ENCODE measurements around the gene RNPS1. TPM values are rescaled to one million over a fixed set of nuclear protein-coding genes. Genes with fewer than 3 reads are reported as not detected.

RNPS1 gene
- total RNA-seq, 4 donors from 2014 or later, result 127 to 158 (median 141) TPM

DNA sequence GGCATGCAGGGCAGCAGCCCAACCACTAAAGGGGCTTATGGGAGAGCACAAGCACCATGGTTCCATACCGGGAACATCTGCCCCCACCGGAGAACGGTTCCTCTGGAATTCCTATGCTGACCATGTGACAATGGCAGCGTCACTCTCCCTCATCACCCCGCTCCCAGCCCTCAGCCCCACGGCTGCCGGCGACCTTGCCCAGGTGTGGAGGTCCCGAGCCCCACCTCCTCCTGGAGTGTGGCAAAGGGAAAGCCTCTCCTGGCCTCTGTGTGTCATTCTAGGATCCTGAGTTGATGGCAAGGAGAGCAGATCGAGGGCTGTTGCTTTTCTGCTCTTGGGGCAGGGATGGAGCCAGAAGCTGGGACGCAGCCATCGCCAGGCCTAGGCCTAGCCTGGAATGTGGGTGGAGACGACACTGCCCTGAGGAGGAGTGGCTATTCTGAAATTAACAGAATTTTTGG is 17.8 kb upstream of the RNPS1 start:
- intact Hi-C loops (cut with DNase I), result no loop called here
- 86 to 95% methylated on average over 11 to 13 of the region's 13 CpGs for WGBS, 2 donors
- Histone ChIP-seq H3K4me1 (no peaks in the 10 kb centered on the region), H3K36me3 (peaks cover 25 to 66% of the 10 kb centered on the region in 2 donors), H3K27me3 (no peaks in the 10 kb centered on the region), H3K27ac (no peak overlapping the region), H3K4me3 (replicated peaks in 1 of 3) (no peak overlapping the region), H3K9me3 (no peaks in the 10 kb centered on the region)
- no peak for DNase-seq
- TF ChIP-seq POLR2A (IDR thresholded peaks at IDR 0.05), result no peak
- TF ChIP-seq, protein P1, sequence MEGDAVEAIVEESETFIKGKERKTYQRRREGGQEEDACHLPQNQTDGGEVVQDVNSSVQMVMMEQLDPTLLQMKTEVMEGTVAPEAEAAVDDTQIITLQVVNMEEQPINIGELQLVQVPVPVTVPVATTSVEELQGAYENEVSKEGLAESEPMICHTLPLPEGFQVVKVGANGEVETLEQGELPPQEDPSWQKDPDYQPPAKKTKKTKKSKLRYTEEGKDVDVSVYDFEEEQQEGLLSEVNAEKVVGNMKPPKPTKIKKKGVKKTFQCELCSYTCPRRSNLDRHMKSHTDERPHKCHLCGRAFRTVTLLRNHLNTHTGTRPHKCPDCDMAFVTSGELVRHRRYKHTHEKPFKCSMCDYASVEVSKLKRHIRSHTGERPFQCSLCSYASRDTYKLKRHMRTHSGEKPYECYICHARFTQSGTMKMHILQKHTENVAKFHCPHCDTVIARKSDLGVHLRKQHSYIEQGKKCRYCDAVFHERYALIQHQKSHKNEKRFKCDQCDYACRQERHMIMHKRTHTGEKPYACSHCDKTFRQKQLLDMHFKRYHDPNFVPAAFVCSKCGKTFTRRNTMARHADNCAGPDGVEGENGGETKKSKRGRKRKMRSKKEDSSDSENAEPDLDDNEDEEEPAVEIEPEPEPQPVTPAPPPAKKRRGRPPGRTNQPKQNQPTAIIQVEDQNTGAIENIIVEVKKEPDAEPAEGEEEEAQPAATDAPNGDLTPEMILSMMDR (IDR thresholded peaks at IDR 0.05), result no peak

DNA sequence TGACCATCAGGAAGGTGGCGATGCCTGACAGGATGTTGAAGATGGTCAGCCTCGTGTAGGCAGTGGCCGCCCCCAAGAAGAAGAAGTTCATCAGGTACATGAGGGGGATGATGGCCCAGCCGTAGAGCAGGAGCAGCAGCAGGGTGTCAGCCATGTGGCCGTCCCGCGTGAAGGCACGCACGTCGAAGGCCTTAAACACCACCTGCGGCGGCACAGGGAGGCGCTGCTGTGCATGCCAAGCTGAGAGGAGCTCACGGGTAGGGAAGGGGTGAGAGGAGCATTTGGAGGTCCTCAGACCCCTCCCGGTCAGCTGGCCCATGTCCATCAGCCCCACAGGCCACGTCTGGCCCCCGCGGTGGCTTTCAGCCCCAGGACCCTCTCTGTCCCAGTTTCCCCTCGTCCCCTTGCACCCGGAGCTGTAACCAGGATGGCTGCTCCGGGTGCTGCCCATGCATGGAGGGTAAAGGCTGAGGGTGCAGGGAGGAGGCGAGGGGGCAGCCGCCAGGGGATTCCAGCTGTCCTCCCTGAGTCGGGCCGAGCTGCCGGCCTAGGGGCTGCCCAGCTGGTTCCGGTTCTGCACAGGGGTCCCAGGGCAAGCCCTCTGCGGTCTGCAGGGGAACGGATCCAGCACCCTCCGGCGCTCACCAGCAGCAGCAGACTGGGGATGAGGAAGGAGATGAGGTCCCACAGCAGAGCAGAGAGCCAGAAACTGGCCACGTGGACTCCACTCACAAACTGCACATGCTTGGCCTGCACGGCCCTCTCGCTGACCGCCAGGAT is 17.1 kb upstream of the RNPS1 start:
- Histone ChIP-seq H3K36me3 (peaks cover 24 to 74% of the 10 kb centered on the region in 2 donors), H3K27me3 (no peaks in the 10 kb centered on the region), H3K27ac (no peak overlapping the region), H3K4me3 (replicated peaks in 1 of 3) (no peak overlapping the region), H3K4me1 (no peaks in the 10 kb centered on the region), H3K9me3 (no peaks in the 10 kb centered on the region)
- WGBS, 2 donors, result 90 to 91% methylated on average over 27 to 29 of the region's 35 CpGs
- TF ChIP-seq, protein P1 (IDR thresholded peaks at IDR 0.05), result no peak
- intact Hi-C loops (cut with DNase I), result no loop called here
- no peak for DNase-seq

DNA sequence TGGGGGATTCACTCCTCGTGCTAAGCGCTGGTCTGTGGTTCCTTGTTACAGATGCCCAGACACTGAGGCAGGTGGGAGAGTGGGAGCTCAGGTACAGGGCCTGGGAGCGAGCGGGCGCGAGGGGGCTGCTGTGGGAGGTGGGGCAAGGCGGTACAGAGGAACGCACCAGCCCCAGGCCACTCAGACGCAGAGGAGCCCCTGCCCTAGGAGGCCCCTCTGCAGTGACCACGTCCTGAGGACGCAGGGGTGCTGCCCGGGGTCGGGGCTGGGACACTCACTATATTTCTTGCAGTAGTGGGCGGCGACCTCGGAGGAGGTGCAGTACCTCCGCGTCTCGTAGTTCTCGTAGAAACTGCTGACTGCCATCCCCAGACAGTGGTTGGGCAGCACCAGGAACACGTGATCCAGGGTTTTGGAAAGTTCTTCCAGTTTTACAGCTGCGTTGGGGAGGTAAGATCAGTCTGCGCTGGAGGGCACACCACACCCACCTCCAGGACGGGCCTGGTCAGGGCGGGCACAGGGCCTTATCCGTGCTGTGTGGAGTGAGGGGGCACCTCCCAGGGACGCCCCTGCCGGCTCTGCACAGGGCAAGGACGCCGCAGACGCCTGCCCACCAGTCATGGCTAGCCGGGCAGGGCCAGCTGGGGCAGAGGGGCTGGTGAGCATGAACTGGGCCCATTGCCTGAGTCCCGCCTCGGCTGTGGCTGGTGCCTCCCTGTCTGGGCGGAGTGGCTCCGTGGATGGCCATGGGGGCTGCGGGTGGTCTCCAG is 16.3 kb upstream of the RNPS1 start:
- TF ChIP-seq, protein P1 (IDR thresholded peaks at IDR 0.05), result no peak
- no peak for TF ChIP-seq POLR2A (IDR thresholded peaks at IDR 0.05)
- intact Hi-C loops (cut with DNase I), result no loop called here

DNA sequence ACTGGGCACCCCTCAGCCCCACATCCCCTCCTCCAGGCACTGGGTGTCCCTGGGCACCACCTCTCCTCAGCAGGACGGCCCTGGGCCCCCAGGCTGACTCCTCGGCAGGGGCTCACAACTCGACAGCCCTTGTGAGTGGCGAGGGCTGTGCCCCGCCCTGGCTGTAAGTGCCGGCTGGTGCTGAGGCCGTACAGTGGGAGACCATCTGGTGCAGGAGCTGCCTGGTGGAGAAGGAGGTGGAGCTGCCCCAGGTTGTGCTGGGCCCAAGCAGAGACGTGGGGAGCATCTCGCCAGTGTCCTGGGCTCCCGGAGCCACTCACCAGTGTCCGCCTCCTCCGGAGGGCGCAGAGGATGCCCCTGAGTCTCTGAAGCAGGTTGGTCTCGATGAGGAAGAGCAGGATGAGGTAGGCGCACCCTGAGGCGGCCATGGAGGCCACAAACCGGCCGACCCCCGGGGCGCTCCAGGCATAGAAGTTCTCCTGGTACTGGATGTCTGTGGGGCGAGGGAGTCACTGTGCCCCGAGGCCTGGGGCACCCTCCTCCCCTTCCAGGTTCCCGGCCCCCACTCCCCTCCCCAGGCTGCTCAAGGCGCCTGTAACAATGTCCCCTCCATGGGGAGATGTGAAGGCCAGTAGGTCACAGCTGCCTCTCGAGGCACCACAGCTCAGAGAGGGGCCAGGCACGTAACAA is 15.1 kb upstream of the RNPS1 start:
- intact Hi-C loops (cut with DNase I), result no loop called here
- H3K4me3 ChIP-seq (replicated peaks in 1 of 3), result no peak overlapping the region
- H3K27ac ChIP-seq, result no peak overlapping the region
- no peaks in the 10 kb centered on the region for H3K9me3 ChIP-seq
- peaks cover 21 to 66% of the 10 kb centered on the region in 2 donors for H3K36me3 ChIP-seq
- no peak for DNase-seq
- 88 to 90% methylated on average over 8 of the region's 26 CpGs for WGBS, 2 donors
- TF ChIP-seq, protein P1 (IDR thresholded peaks at IDR 0.05), result no peak
- TF ChIP-seq POLR2A (IDR thresholded peaks at IDR 0.05), result no peak
- H3K4me1 ChIP-seq, result no peaks in the 10 kb centered on the region
- H3K27me3 ChIP-seq, result no peaks in the 10 kb centered on the region

More for the DNA sequence above, 16.3 kb upstream of the RNPS1 start:
- no peak for DNase-seq
- Histone ChIP-seq H3K4me1 (no peaks in the 10 kb centered on the region), H3K36me3 (peaks cover 21 to 72% of the 10 kb centered on the region in 2 donors), H3K9me3 (no peaks in the 10 kb centered on the region), H3K27ac (no peak overlapping the region), H3K4me3 (replicated peaks in 1 of 3) (no peak overlapping the region), H3K27me3 (no peaks in the 10 kb centered on the region)
- 85 to 95% methylated on average over 11 to 32 of the region's 37 CpGs for WGBS, 2 donors

All from thyroid gland (tissue), 4 donors.